Endothelial cell of umbilical vein (primary cell): ENCODE results near the gene TSEN2.

Experiments used
- GATA2 ChIP-seq: IDR thresholded peaks from 2 replicates; pipeline ENCODE4 v1.7.0; 2011; ENCODE audit warnings: low read depth, mild to moderate bottlenecking, moderate library complexity, mixed read lengths, low read length; ENCODE audit not compliant: insufficient read length, insufficient read depth
- POLR2AphosphoS5 ChIP-seq: IDR thresholded peaks from 2 replicates; pipeline ENCODE4 v1.6.1; 2012; ENCODE audit warnings: low read depth, mild to moderate bottlenecking, control low read depth, low read length, moderate library complexity; ENCODE audit not compliant: insufficient read depth
- TF ChIP-seq, protein P1 (sequence below), 2 donors: IDR thresholded peaks; 1 replicate in 1 of 2; 2 replicates in 1 of 2; pipeline ENCODE4 v1.5.1; 2011; ENCODE audit warnings: low read length in 2 of 2, mild to moderate bottlenecking in 2 of 2, moderate library complexity in 2 of 2, control low read depth in 1 of 2, inconsistent platforms in 1 of 2, low read depth in 1 of 2; ENCODE audit not compliant: insufficient read depth in 1 of 2; ENCODE audit errors: extremely low read depth in 1 of 2

DNA sequence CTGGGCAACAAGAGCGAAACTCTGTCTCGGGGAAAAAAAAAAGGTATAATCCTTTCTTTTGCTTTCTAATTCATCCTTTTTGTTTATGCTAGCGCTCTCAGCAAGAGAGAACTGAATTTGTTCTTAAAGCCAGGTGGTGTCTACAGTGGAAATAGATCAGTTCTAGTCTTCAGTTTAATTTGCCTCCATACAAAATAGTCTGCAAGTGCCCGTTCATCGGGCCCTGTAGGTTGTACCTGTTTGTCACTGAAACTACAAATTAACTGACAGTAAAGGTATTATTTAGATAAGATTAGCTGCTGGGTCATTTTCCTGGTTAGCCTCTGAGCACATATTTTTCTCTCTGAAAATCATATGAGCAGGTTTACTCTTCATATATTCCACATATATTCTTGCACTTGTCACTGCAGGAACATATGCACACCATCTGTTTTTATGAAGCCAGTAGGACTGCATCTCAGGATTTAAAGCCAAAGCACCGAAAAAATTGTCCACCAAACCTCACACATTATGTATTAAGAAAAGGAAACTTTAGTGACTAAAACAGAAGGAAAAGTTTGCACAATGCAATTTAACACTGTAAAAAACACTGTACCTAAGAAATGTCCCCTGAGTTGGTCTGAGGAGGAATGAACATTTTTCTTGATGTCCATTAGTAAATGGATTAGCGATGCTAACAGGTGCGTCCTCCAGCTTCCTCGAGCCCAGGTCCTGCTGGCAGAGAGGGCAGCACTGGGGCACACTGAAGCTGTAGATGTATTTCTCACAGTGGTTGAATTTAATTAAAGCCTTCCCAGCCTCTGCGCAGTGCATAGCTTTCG lies 60.6 kb downstream of the TSEN2 start:
- TF ChIP-seq POLR2AphosphoS5 (no peak), GATA2 (no peak)
- TF ChIP-seq, protein P1, sequence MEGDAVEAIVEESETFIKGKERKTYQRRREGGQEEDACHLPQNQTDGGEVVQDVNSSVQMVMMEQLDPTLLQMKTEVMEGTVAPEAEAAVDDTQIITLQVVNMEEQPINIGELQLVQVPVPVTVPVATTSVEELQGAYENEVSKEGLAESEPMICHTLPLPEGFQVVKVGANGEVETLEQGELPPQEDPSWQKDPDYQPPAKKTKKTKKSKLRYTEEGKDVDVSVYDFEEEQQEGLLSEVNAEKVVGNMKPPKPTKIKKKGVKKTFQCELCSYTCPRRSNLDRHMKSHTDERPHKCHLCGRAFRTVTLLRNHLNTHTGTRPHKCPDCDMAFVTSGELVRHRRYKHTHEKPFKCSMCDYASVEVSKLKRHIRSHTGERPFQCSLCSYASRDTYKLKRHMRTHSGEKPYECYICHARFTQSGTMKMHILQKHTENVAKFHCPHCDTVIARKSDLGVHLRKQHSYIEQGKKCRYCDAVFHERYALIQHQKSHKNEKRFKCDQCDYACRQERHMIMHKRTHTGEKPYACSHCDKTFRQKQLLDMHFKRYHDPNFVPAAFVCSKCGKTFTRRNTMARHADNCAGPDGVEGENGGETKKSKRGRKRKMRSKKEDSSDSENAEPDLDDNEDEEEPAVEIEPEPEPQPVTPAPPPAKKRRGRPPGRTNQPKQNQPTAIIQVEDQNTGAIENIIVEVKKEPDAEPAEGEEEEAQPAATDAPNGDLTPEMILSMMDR (IDR thresholded peaks at IDR 0.05; ENCODE audit: extremely low read depth in 1 of 2, insufficient read depth in 1 of 2, low read depth in 1 of 2, low read length in 2 of 2) = no peak
